Ramos (cell line): ENCODE measurements around the gene RPL36A.

Experiments
- in situ Hi-C: fragments of 300-500 bp; cut with MboI; formaldehyde crosslinking; loops from one replicate; pipeline ENCODE4 v1.14.3; 2022; ENCODE audit warnings: low sequenced_read_pairs; ENCODE audit not compliant: unreplicated experiment

The RPL36A gene

GRCh38 chrX:101390664-101391525 is at the start of gene RPL36A:
RPL36A (plus strand) TSS chrX:101391011; CDS start chrX:101391044, 33 bp downstream.
- in situ Hi-C loops, result no loop called here

- in situ Hi-C loops, result no loop called here
Measured at GRCh38 chrX:101347859-101348451, 42.9 kb upstream of the RPL36A start.

GRCh38 chrX:101348452-101349192 is 42.2 kb upstream of the RPL36A start, which contains the start of gene TIMM8A:
TIMM8A (minus strand) TSS chrX:101348742; CDS start chrX:101348664, 78 bp downstream.
- in situ Hi-C loops, result no loop called here

- in situ Hi-C loops, result no loop called here
Measured at GRCh38 chrX:101349193-101349562, 41.6 kb upstream of the RPL36A start.

GRCh38 chrX:101357166-101357795 is 33.5 kb upstream of the RPL36A start:
- in situ Hi-C loops, result no loop called here

- in situ Hi-C loops, result no loop called here
Measured at GRCh38 chrX:101359966-101360365, 30.8 kb upstream of the RPL36A start.

- in situ Hi-C loops, result no loop called here
Measured at GRCh38 chrX:101360390-101360789, 30.4 kb upstream of the RPL36A start.

- in situ Hi-C loops, result no loop called here
Measured at GRCh38 chrX:101362116-101362515, 28.7 kb upstream of the RPL36A start.

GRCh38 chrX:101362757-101363156 is 28.1 kb upstream of the RPL36A start:
- in situ Hi-C loops, result no loop called here

GRCh38 chrX:101365301-101365795 is 25.5 kb upstream of the RPL36A start:
- in situ Hi-C loops, result no loop called here

GRCh38 chrX:101368800-101369199 is 22.0 kb upstream of the RPL36A start:
- in situ Hi-C loops, result no loop called here

GRCh38 chrX:101369687-101370086 is 21.1 kb upstream of the RPL36A start:
- in situ Hi-C loops, result no loop called here

- in situ Hi-C loops, result no loop called here
Measured at GRCh38 chrX:101370888-101371504, 19.8 kb upstream of the RPL36A start.

- in situ Hi-C loops, result no loop called here
Measured at GRCh38 chrX:101377547-101377946, 13.3 kb upstream of the RPL36A start.

- in situ Hi-C loops, result no loop called here
Measured at GRCh38 chrX:101383679-101384205, 7.1 kb upstream of the RPL36A start.

GRCh38 chrX:101385026-101385684 is 5.7 kb upstream of the RPL36A start:
- in situ Hi-C loops, result no loop called here

- in situ Hi-C loops, result no loop called here
Measured at GRCh38 chrX:101385795-101386541, 4.8 kb upstream of the RPL36A start, which contains the start of gene BTK. BTK (minus strand) TSS chrX:101386191; CDS start chrX:101375284, 10,907 bp downstream.

- in situ Hi-C loops, result no loop called here
Measured at GRCh38 chrX:101386542-101386885, 4.3 kb upstream of the RPL36A start.
